ENCODE results near the gene PARP6.

DNA sequence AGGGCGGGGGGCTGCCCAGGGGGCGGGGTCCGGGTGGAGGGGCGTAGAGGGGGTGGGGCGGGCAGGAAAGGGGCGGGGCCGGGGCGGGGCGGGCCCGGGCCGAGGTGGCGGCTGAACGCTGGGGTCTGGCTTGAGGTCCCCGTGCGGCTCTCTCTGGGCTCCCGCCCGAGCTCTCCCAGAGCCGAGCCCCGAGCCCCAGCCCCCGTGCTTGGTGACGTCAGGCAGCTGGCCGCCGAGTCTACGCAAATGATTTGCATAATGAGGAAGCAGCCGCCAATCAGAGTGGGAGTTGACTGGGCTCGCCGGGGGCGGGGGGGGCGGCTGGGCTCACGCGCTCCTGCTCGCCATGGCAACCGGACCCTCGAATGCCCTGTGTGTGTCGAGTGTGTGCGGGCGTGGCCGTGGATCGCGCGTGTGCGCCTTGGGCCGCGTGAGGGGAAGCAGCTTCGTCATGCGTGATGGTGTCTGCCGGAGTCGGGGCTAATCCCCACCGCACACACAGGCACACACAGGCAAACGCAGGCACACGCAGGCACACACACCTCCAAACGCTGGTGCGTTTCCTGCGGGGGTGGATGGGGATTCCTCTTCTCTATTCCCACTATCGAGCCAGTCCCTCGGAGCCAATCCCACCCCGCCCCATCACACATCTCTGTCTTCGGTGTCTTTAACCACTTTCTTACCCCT, 47.8 kb upstream of the PARP6 start, which contains the start of gene CELF6:
- TF ChIP-seq, protein P1, sequence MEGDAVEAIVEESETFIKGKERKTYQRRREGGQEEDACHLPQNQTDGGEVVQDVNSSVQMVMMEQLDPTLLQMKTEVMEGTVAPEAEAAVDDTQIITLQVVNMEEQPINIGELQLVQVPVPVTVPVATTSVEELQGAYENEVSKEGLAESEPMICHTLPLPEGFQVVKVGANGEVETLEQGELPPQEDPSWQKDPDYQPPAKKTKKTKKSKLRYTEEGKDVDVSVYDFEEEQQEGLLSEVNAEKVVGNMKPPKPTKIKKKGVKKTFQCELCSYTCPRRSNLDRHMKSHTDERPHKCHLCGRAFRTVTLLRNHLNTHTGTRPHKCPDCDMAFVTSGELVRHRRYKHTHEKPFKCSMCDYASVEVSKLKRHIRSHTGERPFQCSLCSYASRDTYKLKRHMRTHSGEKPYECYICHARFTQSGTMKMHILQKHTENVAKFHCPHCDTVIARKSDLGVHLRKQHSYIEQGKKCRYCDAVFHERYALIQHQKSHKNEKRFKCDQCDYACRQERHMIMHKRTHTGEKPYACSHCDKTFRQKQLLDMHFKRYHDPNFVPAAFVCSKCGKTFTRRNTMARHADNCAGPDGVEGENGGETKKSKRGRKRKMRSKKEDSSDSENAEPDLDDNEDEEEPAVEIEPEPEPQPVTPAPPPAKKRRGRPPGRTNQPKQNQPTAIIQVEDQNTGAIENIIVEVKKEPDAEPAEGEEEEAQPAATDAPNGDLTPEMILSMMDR (optimal IDR thresholded peaks at IDR 0.05 in 1 of 3, IDR thresholded peaks at IDR 0.05 in 1 of 3, conservative IDR thresholded peaks at IDR 0.05 in 1 of 3; ENCODE audit: extremely low read depth in 1 of 3, insufficient read depth in 2 of 3, low read length in 3 of 3): no peak
- no peak for TF ChIP-seq EZH2 (IDR thresholded peaks at IDR 0.05; ENCODE audit: low read length)

Data from keratinocyte (primary cell).